ENCODE data around the gene PXDN.

Gene PXDN

GRCh38 chr2:1642993-1643619 lies 101.2 kb downstream of the PXDN start:
- H3K9me3 ChIP-seq (ENCODE audit: severe bottlenecking): no peaks in the 10 kb centered on the region
- H3K27me3 ChIP-seq (ENCODE audit: insufficient read depth, low read depth, severe bottlenecking): no peaks in the 10 kb centered on the region
- no peak for TF ChIP-seq CTCF (IDR thresholded peaks at IDR 0.05; ENCODE audit: low read depth, low read length)
- DNase-seq: no peak
- H3K36me3 ChIP-seq: peaks cover 26% of the 10 kb centered on the region
- no peak overlapping the region for H3K27ac ChIP-seq
- H3K4me3 ChIP-seq (ENCODE audit: low read depth, low read length): no peak overlapping the region

- Histone ChIP-seq H3K9me3 (ENCODE audit: severe bottlenecking) (no peaks in the 10 kb centered on the region), H3K4me3 (ENCODE audit: low read depth, low read length) (no peak overlapping the region), H3K27me3 (ENCODE audit: insufficient read depth, low read depth, severe bottlenecking) (no peaks in the 10 kb centered on the region), H3K36me3 (peaks cover 23% of the 10 kb centered on the region), H3K27ac (no peak overlapping the region; the same call in 1 of the 2 replicates)
- no peak for TF ChIP-seq CTCF (IDR thresholded peaks at IDR 0.05; ENCODE audit: low read depth, low read length)
- DNase-seq: no peak
Measured at GRCh38 chr2:1642066-1642861, 102.1 kb downstream of the PXDN start.

GRCh38 chr2:1641523-1641922 lies 102.8 kb downstream of the PXDN start:
- Histone ChIP-seq H3K36me3 (peaks cover 23% of the 10 kb centered on the region), H3K27ac (peak overlapping the region; percentile 61)

GRCh38 chr2:1640301-1641135 lies 103.8 kb downstream of the PXDN start:
- peak overlapping the region; percentile 61 for H3K27ac ChIP-seq
- TF ChIP-seq CTCF (IDR thresholded peaks at IDR 0.05; ENCODE audit: low read depth, low read length): no peak
- H3K27me3 ChIP-seq (ENCODE audit: insufficient read depth, low read depth, severe bottlenecking): no peaks in the 10 kb centered on the region
- no peak overlapping the region for H3K4me3 ChIP-seq (ENCODE audit: low read depth, low read length)
- DNase-seq: no peak
- H3K9me3 ChIP-seq (ENCODE audit: severe bottlenecking): no peaks in the 10 kb centered on the region
- peaks cover 25% of the 10 kb centered on the region for H3K36me3 ChIP-seq

More at GRCh38 chr2:1641523-1641922, 102.8 kb downstream of the PXDN start:
- peak; percentile 75 for DNase-seq
- no peak overlapping the region for H3K4me3 ChIP-seq (ENCODE audit: low read depth, low read length)
- H3K9me3 ChIP-seq (ENCODE audit: severe bottlenecking): no peaks in the 10 kb centered on the region
- H3K27me3 ChIP-seq (ENCODE audit: insufficient read depth, low read depth, severe bottlenecking): no peaks in the 10 kb centered on the region
- TF ChIP-seq CTCF (IDR thresholded peaks at IDR 0.05; ENCODE audit: low read depth, low read length): no peak

GRCh38 chr2:1639086-1639858 lies 105.0 kb downstream of the PXDN start:
- no peak for DNase-seq
- H3K36me3 ChIP-seq: peaks cover 30% of the 10 kb centered on the region

More at GRCh38 chr2:1639086-1639858, 105.0 kb downstream of the PXDN start:
- no peak for TF ChIP-seq CTCF (IDR thresholded peaks at IDR 0.05; ENCODE audit: low read depth, low read length)
- no peak overlapping the region for H3K27ac ChIP-seq
- no peak overlapping the region for H3K4me3 ChIP-seq (ENCODE audit: low read depth, low read length)
- no peaks in the 10 kb centered on the region for H3K27me3 ChIP-seq (ENCODE audit: insufficient read depth, low read depth, severe bottlenecking)
- H3K9me3 ChIP-seq (ENCODE audit: severe bottlenecking): no peaks in the 10 kb centered on the region

Measured in WERI-Rb-1 (cell line).